Esophagus squamous epithelium (tissue), 5 donors: ENCODE data around the gene LMOD3. TPM values are rescaled to one million over a fixed set of nuclear protein-coding genes. Genes with fewer than 3 reads are reported as not detected.
A peak's percentile ranks its signal among the peaks of the same experiment; 100 is the strongest.

Source experiments
- DNase-seq: peaks from one replicate; lab custom pipeline; 2025; lab: John Stamatoyannopoulos, UW
- H3K27ac ChIP-seq, 4 donors: fragments of 200-600 bp; sonication (generic); one replicate each; pipeline ENCODE4 v1.5.1; 2016 to 2019; ENCODE audit warnings: mild to moderate bottlenecking in 1 of 4
- H3K27me3 ChIP-seq, 4 donors: fragments of 200-600 bp; sonication (generic); 1 replicate in 3 of 4; 2 replicates in 1 of 4; pipeline versions ENCODE4 v1.5.1 to v1.6.0; 2017 to 2021; ENCODE audit warnings: antibody characterized with exemption in 1 of 4
- H3K36me3 ChIP-seq, 3 donors: fragments of 200-600 bp; sonication (generic); one replicate each; pipeline ENCODE4 v1.5.1; 2016 to 2019
- H3K4me1 ChIP-seq, 3 donors: fragments of 200-600 bp; sonication (generic); one replicate each; pipeline ENCODE4 v1.5.1; 2017 to 2019
- H3K4me3 ChIP-seq, 4 donors: fragments of 200-600 bp; sonication (generic); 1 replicate in 3 of 4; 2 replicates in 1 of 4; pipeline ENCODE4 v1.5.1; 2016 to 2019; ENCODE audit warnings: mild to moderate bottlenecking in 2 of 4, moderate library complexity in 1 of 4
- H3K9me3 ChIP-seq, 3 donors: fragments of 200-600 bp; sonication (generic); one replicate each; pipeline ENCODE4 v1.5.1; 2016 to 2019
- CTCF ChIP-seq, 6 experiments: fragments of 450-650 bp in 4 of 6; fragments of 200-600 bp in 2 of 6; sonication (generic) in 2 of 6; IDR thresholded peaks; one replicate each; pipeline ENCODE4 v1.5.1; 2016 to 2019; ENCODE audit warnings: antibody characterized with exemption in 6 of 6, mild to moderate bottlenecking in 4 of 6, moderate library complexity in 4 of 6
- POLR2A ChIP-seq, 4 donors: fragments of 450-650 bp; IDR thresholded peaks; one replicate each; pipeline ENCODE4 v1.6.1; 2017; ENCODE audit warnings: antibody characterized with exemption in 4 of 4, mild to moderate bottlenecking in 4 of 4, moderate library complexity in 3 of 4
- WGBS, 2 donors: methylation state at CpG; one replicate each; pipeline ENCODE4 v1.1.5; 2018; 5-methylcytosine and 5-hydroxymethylcytosine counted together
- intact Hi-C: fragments of 100-400 bp; cut with DNase I; formaldehyde crosslinking; loops from one replicate; pipeline ENCODE4 v1.15.0; 2022
- total RNA-seq, 4 donors: library from RNA; depleted of rRNA; stranded (reverse); fragments of >200 nt; gene quantifications; one replicate each; pipeline ENCODE4 v1.1.0, GENCODE V29; 2016
- donor health status: DM: yes; HTN: yes; CAD: no.

LMOD3 gene
- total RNA-seq, 4 donors from 2014 or later = under 0.01 TPM; not detected in 3

GRCh38 chr3:69087030-69087791, 35.2 kb downstream of the LMOD3 start:
- Histone ChIP-seq H3K4me1 (peaks cover 67 to 92% (median 76%) of the 10 kb centered on the region in 3 donors), H3K27ac (peak overlapping the region; percentile 90 to 96 (median 93)), H3K36me3 (no peaks in the 10 kb centered on the region), H3K27me3 (no peaks in the 10 kb centered on the region), H3K9me3 (no peaks in the 10 kb centered on the region), H3K4me3 (peak overlapping the region; percentile 51 to 90 (median 76))
- 43 to 59% methylated on average over 3 of the region's 3 CpGs for WGBS, 2 donors
- DNase-seq = no peak
- intact Hi-C loops = no loop called here
- TF ChIP-seq CTCF (IDR thresholded peaks at IDR 0.05) (no peak), POLR2A (IDR thresholded peaks at IDR 0.05) (no peak)

- peak overlapping the region; percentile 51 to 90 (median 76) for H3K4me3 ChIP-seq
- 0 to 2% methylated on average over 7 of the region's 8 CpGs for WGBS, 2 donors
- TF ChIP-seq CTCF (IDR thresholded peaks at IDR 0.05) (no peak), POLR2A (IDR thresholded peaks at IDR 0.05) (peak in 1 of 4 donors; percentile 46)
- peaks cover 58 to 92% (median 74%) of the 10 kb centered on the region in 3 donors for H3K4me1 ChIP-seq
- H3K36me3 ChIP-seq = no peaks in the 10 kb centered on the region
- H3K27ac ChIP-seq = peak overlapping the region; percentile 90 to 96 (median 93)
- H3K27me3 ChIP-seq = no peaks in the 10 kb centered on the region
- H3K9me3 ChIP-seq = no peaks in the 10 kb centered on the region
- peak; percentile 11 for DNase-seq
- intact Hi-C loops = no loop called here
Observed at GRCh38 chr3:69085833-69086722, 36.3 kb downstream of the LMOD3 start.

GRCh38 chr3:69085168-69085832, 37.1 kb downstream of the LMOD3 start:
- peak overlapping the region; percentile 51 to 90 (median 76) for H3K4me3 ChIP-seq
- TF ChIP-seq CTCF (IDR thresholded peaks at IDR 0.05) (no peak), POLR2A (IDR thresholded peaks at IDR 0.05) (no peak)
- H3K9me3 ChIP-seq = no peaks in the 10 kb centered on the region
- peak overlapping the region; percentile 90 to 96 (median 93) for H3K27ac ChIP-seq
- WGBS, 2 donors = 0% methylated on average over 12 to 16 of the region's 26 CpGs
- DNase-seq = no peak
- H3K27me3 ChIP-seq = no peaks in the 10 kb centered on the region
- intact Hi-C loops = no loop called here
- H3K36me3 ChIP-seq = no peaks in the 10 kb centered on the region
- H3K4me1 ChIP-seq = peaks cover 50 to 92% (median 71%) of the 10 kb centered on the region in 3 donors

GRCh38 chr3:69084326-69085167, 37.8 kb downstream of the LMOD3 start, which contains the start of gene ARL6IP5:
Gene ARL6IP5, plus strand, starts transcription at chr3:69084937. Its CDS starts 111 bp downstream, at chr3:69085048.
- Histone ChIP-seq H3K27me3 (no peaks in the 10 kb centered on the region), H3K36me3 (no peaks in the 10 kb centered on the region), H3K4me3 (peak within 1 kb of the TSS; percentile 51 to 90 (median 76)), H3K27ac (peak within 1 kb of the TSS; percentile 90 to 96 (median 93)), H3K4me1 (peaks cover 44 to 87% (median 64%) of the 10 kb centered on the region in 3 donors), H3K9me3 (no peaks in the 10 kb centered on the region)
- DNase-seq = peak; percentile 72
- WGBS, 2 donors = 0 to 3% methylated on average over 20 to 23 of the region's 32 CpGs
- TF ChIP-seq CTCF (IDR thresholded peaks at IDR 0.05) (peak in 1 of 6 experiments; percentile 1), POLR2A (IDR thresholded peaks at IDR 0.05) (peak in 2 of 4 donors; percentile 43 to 87)
- intact Hi-C loops = no loop called here
